Renal cortex interstitium (tissue), 11 donors: ENCODE measurements around the gene AHNAK2. TPM values are rescaled to one million over a fixed set of nuclear protein-coding genes. Genes with fewer than 3 reads are reported as not detected.

Source experiments
- DNase-seq, 11 donors: peaks; one replicate each; pipeline ENCODE4 v3.0.0-alpha.2; 2013; ENCODE audit warnings: low read depth in 9 of 11, low spot score in 4 of 11; ENCODE audit errors: extremely low read depth in 1 of 11
- polyA plus RNA-seq, 3 donors: library from polyadenylated mRNA; unstranded; fragments of 120-200 nt; gene quantifications; one replicate each; pipeline ENCODE4 v1.2.1, GENCODE V29; 2013; ENCODE audit not compliant: insufficient read length in 3 of 3

The AHNAK2 gene
- polyA plus RNA-seq, 3 donors = 1.7 to 2.5 (median 2.2) TPM

GRCh38 chr14:104932676-104933631 is 45.2 kb downstream of the AHNAK2 start:
- peak; percentile 56 to 86 (median 77) for DNase-seq

DNA sequence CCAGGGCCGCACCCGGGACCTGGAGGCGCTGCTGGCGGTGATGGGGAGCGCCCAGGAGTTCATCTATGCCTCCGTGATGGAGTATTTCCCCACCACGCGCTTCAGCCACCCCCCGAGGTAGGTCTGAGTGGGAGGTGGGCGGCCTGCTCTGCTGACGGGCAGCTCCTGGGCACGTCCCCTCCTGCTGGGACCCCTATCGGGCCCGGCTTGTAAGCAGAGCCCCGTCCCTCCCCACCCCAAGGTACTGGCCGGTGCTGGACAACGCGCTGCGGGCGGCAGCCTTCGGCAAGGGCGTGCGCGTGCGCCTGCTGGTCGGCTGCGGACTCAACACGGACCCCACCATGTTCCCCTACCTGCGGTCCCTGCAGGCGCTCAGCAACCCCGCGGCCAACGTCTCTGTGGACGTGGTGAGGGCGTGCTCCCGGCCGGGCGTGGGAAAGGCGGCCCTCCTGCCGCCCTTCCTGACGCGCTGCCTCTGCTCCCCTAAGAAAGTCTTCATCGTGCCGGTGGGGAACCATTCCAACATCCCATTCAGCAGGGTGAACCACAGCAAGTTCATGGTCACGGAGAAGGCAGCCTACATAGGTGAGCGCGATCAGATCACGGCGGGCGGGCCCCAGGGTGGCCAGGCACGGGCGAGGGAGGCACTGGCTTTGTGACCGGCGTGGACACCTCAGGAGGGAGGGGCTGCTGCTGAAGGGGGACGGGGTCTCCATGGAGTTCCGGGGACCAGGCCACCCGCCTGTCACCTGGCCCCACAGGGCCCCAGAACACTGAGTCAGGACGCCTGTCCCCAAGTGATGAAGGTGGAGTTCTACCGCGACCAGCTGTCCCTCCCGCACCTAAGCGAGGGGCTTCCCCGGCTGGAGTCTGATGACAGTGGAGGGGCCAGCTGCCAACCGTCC is 46.2 kb downstream of the AHNAK2 start:
- DNase-seq = no peak

DNA sequence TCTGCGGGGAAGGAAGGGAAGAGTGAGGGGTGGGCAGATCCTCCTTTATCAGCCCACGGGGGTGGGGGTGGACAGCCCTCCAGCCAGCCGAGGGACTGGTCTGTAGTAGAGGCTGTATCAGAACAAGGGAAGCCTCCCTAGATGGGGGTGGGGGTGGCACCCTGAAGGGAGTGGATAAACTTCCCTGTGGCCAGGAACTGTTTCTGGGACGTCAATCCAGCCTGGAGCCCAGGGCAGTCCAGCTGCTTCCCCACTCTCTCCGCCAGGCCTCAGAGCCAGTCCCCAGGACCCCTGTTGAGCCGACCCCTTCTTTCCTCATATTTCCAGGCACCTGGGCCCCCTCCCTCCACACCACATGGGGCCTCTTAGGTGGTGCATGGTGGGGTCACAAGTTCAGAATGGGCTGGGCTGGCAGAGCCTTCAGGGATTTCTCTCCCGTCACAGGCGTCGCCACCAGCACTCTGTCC is 46.8 kb downstream of the AHNAK2 start:
- no peak for DNase-seq

GRCh38 chr14:104930526-104931303 is 47.5 kb downstream of the AHNAK2 start:
- no peak for DNase-seq

- no peak for DNase-seq
These were observed 48.6 kb downstream of the AHNAK2 start for GRCh38 chr14:104929268-104930230.

DNA sequence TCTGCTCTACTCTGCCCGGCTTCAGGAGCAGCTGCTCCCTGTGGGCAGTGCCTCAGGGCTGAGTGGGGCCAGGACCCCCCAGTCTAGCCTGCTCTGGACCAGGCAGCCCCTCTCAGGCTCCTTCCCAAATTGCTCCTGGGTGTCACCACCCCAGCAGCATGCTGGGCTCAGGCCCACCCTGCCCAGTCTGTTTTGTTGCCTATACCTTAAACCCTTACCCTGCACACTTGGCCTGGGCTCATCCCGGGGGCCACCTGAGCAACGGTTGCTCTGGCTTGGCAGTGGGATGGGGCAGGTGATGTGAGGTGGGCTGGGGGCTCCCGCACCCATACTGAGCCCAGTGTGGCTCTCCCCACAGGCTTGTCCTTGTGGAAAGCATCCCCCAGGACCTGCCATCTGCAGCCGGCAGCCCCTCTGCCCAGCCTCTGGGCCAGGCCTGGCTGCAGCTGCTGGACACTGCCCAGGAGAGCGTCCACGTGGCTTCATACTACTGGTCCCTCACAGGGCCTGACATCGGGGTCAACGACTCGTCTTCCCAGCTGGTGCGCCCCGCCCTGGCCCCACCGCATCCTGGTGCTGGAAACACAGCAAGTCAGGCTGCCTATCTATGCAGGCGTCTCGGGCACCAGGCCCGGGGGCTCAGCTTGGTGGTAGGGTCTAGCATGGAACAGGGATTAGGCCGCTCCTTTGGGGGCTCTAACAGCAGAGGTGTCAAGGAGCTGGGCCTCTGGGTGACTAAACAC is 49.6 kb downstream of the AHNAK2 start:
- no peak for DNase-seq

GRCh38 chr14:104927901-104928300 is 50.3 kb downstream of the AHNAK2 start:
- no peak for DNase-seq

- DNase-seq = no peak
These were observed 50.8 kb downstream of the AHNAK2 start for GRCh38 chr14:104927432-104927816.

DNA sequence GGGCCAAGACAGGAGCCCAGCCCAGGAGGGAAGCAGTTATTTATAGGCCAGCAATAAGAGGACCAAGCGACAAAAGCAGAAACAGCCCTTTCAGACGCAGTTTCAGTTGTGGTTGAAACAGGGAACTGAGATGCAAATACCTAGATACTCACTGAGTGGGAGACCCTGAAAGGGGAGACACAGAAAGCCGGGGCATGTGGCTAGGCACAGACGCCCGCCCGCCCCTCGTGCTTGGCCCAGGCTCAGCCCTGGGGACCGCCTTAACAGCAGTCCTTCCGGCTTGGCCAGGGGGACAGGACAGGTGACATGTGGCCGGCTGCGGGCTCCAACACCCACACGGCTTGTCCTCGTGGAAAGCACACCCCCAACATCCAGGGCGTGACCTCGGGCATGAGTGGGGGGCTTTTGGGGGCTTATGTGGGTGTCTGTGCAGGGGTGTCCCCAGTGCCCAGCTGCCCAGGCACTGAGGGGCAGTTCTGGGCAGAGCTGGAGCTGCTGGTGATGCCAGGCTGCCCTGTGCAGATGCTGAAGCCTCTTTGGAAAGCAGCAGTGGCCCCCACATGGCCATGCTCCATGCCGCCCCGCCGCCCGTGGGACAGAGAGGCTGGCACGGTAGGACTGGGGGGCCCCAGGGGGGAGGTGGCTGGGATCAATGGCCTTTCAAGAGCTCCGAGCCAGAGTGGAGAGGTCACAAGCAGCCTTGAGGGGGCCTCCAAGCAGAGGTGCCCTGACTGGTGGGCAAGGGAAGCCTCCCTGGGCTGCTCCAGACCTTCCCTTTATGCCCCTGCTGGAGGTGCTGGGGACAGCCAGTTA is 51.3 kb downstream of the AHNAK2 start:
- DNase-seq = no peak

GRCh38 chr14:104925855-104926609 is 52.1 kb downstream of the AHNAK2 start:
- DNase-seq = no peak

GRCh38 chr14:104925214-104925854 is 52.8 kb downstream of the AHNAK2 start:
- no peak for DNase-seq

GRCh38 chr14:104924421-104925213 is 53.6 kb downstream of the AHNAK2 start, which contains the start of gene PLD4:
Gene PLD4, plus strand, starts transcription at chr14:104924879. Its CDS starts 2,262 bp downstream, at chr14:104927141.
- DNase-seq = no peak

GRCh38 chr14:104923640-104924420 is 54.3 kb downstream of the AHNAK2 start:
- no peak for DNase-seq

GRCh38 chr14:104919993-104920315 is 58.2 kb downstream of the AHNAK2 start:
- DNase-seq = no peak
